Ascending aorta (tissue), 2 donors: ENCODE results near the gene SEC14L3. TPM values are rescaled to one million over a fixed set of nuclear protein-coding genes. Genes with fewer than 3 reads are reported as not detected.

ENCODE experiments used
- DNase-seq, 2 donors: peaks; one replicate each; pipeline ENCODE4 v3.0.0-alpha.2; 2019; ENCODE audit warnings: low spot score in 2 of 2
- H3K27ac ChIP-seq, 2 donors: fragments of 200-600 bp; sonication (generic); one replicate each; pipeline ENCODE4 v1.5.1; 2016 to 2017; ENCODE audit warnings: mild to moderate bottlenecking in 1 of 2
- H3K27me3 ChIP-seq: fragments of 200-600 bp; sonication (generic); one replicate; pipeline ENCODE4 v1.5.1; 2017
- H3K36me3 ChIP-seq, 2 donors: fragments of 200-600 bp; sonication (generic); one replicate each; pipeline ENCODE4 v1.5.1; 2016
- H3K4me1 ChIP-seq, 2 donors: fragments of 200-600 bp; sonication (generic); one replicate each; pipeline ENCODE4 v1.5.1; 2016 to 2017; ENCODE audit warnings: mild to moderate bottlenecking in 1 of 2
- H3K4me3 ChIP-seq, 2 donors: fragments of 200-600 bp; sonication (generic); one replicate each; pipeline ENCODE4 v1.5.1; 2016 to 2017; ENCODE audit warnings: mild to moderate bottlenecking in 1 of 2
- H3K9me3 ChIP-seq, 2 donors: fragments of 200-600 bp; sonication (generic); one replicate each; pipeline ENCODE4 v1.5.1; 2016
- intact Hi-C: fragments of 100-400 bp; cut with DNase I; formaldehyde crosslinking; loops from one replicate; pipeline ENCODE4 v1.15.1; 2023
- total RNA-seq: library from RNA; depleted of rRNA; stranded (reverse); fragments of >200 nt; gene quantifications from one replicate; pipeline ENCODE4 v1.1.0, GENCODE V29; 2016
- TF ChIP-seq, protein P1 (sequence below), 3 experiments: fragments of 200-600 bp in 2 of 3; fragments of 450-650 bp in 1 of 3; sonication (generic) in 2 of 3; IDR thresholded peaks; one replicate each; pipeline ENCODE4 v1.5.1; 2016 to 2019; ENCODE audit warnings: antibody characterized with exemption in 3 of 3, mild to moderate bottlenecking in 1 of 3, moderate library complexity in 1 of 3

SEC14L3 gene
- total RNA-seq, 1 donor from 2014 or later, result not detected

DNA sequence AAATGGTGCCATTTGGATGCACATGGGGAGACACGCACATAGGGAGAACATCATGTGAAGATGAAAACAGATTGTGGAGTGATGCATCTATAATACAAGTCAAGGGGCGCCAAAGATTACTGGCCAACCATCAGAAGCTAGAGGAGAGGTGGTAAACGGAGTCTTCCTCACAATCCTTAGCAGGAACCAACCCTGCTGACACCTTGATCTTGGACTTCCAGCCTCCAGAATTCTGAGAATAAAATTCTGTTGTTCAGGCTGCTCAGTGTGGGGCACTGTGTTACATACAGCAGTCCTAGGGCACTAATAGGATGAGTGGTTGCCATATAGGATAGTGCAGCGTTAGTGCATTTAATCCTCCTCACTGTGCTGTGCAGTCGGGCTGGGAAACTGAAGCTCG lies 41.6 kb upstream of the SEC14L3 start:
- Histone ChIP-seq H3K9me3 (no peaks in the 10 kb centered on the region), H3K36me3 (no peaks in the 10 kb centered on the region), H3K4me3 (no peak overlapping the region), H3K27ac (no peak overlapping the region), H3K27me3 (no peaks in the 10 kb centered on the region), H3K4me1 (no peaks in the 10 kb centered on the region)
- no peak for DNase-seq
- TF ChIP-seq, protein P1, sequence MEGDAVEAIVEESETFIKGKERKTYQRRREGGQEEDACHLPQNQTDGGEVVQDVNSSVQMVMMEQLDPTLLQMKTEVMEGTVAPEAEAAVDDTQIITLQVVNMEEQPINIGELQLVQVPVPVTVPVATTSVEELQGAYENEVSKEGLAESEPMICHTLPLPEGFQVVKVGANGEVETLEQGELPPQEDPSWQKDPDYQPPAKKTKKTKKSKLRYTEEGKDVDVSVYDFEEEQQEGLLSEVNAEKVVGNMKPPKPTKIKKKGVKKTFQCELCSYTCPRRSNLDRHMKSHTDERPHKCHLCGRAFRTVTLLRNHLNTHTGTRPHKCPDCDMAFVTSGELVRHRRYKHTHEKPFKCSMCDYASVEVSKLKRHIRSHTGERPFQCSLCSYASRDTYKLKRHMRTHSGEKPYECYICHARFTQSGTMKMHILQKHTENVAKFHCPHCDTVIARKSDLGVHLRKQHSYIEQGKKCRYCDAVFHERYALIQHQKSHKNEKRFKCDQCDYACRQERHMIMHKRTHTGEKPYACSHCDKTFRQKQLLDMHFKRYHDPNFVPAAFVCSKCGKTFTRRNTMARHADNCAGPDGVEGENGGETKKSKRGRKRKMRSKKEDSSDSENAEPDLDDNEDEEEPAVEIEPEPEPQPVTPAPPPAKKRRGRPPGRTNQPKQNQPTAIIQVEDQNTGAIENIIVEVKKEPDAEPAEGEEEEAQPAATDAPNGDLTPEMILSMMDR (IDR thresholded peaks at IDR 0.05), result no peak
- intact Hi-C loops, result no loop called here

DNA sequence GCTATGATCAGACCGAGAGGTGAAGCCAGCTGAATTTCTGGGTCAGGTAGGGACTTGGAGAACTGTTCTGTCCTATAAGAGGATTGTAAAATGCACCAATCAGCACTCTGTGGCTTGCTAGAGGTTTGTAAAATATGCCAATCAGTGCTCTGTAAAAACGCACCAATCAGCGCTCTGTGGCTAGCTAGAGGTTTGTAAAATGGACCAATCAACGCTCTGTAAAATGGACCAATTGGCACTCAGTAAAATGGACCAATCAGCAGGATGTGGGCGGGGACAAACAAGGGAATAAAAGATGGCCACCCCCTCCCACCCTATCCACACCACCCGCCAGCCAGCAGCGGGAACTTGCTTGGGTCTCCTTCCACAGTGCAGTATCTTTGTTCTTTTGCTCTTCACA lies 40.1 kb upstream of the SEC14L3 start:
- Histone ChIP-seq H3K36me3 (no peaks in the 10 kb centered on the region), H3K4me1 (no peaks in the 10 kb centered on the region), H3K27ac (no peak overlapping the region), H3K9me3 (no peaks in the 10 kb centered on the region), H3K4me3 (no peak overlapping the region), H3K27me3 (no peaks in the 10 kb centered on the region)
- intact Hi-C loops, result no loop called here
- TF ChIP-seq, protein P1 (IDR thresholded peaks at IDR 0.05), result no peak
- no peak for DNase-seq

DNA sequence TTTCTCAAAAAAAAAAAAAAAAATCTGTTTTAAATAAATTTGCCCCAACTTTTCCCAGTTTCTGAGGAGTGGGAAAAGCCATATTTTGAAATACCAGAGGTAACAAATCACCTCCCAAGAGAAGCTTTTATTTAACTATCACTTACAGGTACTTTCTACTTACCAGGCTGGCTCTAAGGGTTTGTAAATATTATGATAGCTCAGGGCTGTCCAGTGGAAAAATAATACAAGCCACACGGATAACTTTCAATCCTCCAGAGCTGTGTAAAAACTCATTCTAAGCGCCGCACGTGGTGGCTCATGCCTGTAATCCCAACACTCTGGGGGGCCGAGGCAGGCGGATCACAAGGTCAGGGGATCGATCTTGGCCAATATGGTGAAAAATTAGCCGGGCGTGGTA lies 39.3 kb upstream of the SEC14L3 start:
- Histone ChIP-seq H3K27me3 (no peaks in the 10 kb centered on the region), H3K4me3 (no peak overlapping the region), H3K9me3 (no peaks in the 10 kb centered on the region), H3K27ac (no peak overlapping the region), H3K36me3 (no peaks in the 10 kb centered on the region), H3K4me1 (no peaks in the 10 kb centered on the region)
- intact Hi-C loops, result no loop called here
- no peak for DNase-seq
- TF ChIP-seq, protein P1 (IDR thresholded peaks at IDR 0.05), result no peak

DNA sequence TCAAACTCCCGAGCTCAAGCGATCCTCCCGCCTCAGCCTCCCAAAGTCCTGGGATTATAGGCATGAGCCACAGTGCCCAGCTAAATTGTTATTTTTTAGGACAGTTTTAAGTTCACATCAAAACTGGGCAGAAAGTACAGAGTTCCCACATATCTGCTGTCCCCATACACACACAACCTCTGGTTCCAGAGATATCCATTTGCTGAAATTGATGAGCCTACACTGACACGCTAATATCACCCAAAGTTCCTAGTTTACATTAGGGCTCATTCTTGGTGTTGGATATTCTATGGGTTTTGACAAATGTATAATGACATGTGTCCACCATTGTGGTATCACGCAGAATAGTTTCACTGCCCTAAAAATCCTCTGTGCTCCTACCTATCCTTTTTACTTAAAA lies 36.4 kb upstream of the SEC14L3 start:
- no peak overlapping the region for H3K4me3 ChIP-seq
- H3K9me3 ChIP-seq, result no peaks in the 10 kb centered on the region
- no peak for DNase-seq
- no peaks in the 10 kb centered on the region for H3K36me3 ChIP-seq
- TF ChIP-seq, protein P1 (IDR thresholded peaks at IDR 0.05), result no peak
- H3K27me3 ChIP-seq, result no peaks in the 10 kb centered on the region
- no peak overlapping the region for H3K27ac ChIP-seq
- H3K4me1 ChIP-seq, result no peaks in the 10 kb centered on the region
- intact Hi-C loops, result no loop called here

DNA sequence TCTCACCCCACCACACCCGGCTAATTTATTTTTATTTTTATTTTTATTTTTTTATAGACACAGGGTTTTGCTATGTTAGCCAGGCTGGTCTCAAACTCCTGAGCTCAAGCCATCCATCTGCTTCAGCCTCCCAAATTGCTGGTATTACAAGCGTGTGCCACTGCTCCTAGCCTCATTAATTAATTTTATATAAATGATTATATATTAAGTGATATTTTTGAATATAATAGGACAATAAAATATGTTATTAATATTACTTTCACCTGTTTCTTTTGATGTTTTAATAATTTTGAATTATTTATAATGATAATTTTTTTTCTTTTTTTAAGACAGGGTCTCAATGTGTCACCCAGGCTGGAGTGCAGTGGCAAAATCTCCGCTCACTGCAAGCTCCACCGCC lies 35.9 kb upstream of the SEC14L3 start:
- H3K4me3 ChIP-seq, result no peak overlapping the region
- no peak for DNase-seq
- H3K4me1 ChIP-seq, result no peaks in the 10 kb centered on the region
- no peaks in the 10 kb centered on the region for H3K9me3 ChIP-seq
- no peak overlapping the region for H3K27ac ChIP-seq
- intact Hi-C loops, result no loop called here
- H3K36me3 ChIP-seq, result no peaks in the 10 kb centered on the region
- TF ChIP-seq, protein P1 (IDR thresholded peaks at IDR 0.05), result no peak
- H3K27me3 ChIP-seq, result no peaks in the 10 kb centered on the region

DNA sequence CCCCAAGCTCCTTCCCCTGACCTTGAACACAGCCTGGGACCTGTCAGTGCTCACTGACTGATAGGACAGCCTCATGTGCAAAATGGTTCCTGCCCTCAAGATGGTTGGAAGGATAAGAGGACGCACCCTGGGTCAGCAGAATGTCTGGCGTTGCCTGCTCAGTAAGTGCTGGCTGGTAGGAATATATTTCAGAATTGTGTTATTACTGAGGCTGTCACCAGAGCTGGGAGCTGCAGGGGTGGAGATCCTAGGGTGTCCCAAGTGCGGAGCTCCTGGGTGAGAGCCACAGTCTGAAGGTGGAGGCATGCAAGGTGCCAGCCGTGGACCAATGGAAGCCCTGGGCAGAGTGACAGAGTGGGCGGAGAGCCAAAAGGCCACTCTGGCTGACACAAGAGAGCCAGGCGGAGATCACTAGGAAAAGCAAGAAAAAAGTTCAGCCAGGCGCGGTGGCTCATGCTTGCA lies 34.7 kb upstream of the SEC14L3 start:
- Histone ChIP-seq H3K27ac (no peak overlapping the region), H3K9me3 (no peaks in the 10 kb centered on the region), H3K4me1 (no peaks in the 10 kb centered on the region), H3K4me3 (no peak overlapping the region), H3K36me3 (no peaks in the 10 kb centered on the region), H3K27me3 (no peaks in the 10 kb centered on the region)
- intact Hi-C loops, result no loop called here
- DNase-seq, result no peak
- TF ChIP-seq, protein P1 (IDR thresholded peaks at IDR 0.05), result no peak
